Memory B cell (primary cell): ENCODE data around the gene ATP6V0E2.

Experiments used
- ATAC-seq: fragments of 150-1000 bp; cut with Tn5 transposase; 2 replicates; pipeline ENCODE4 v1.10.0; 2021; ENCODE audit warnings: low read depth, mild to moderate bottlenecking, moderate library complexity
- DNase-seq, 2 donors: peaks; one replicate each; pipeline ENCODE4 v3.0.0; 2022; ENCODE audit warnings: low spot score in 2 of 2
- H3K27ac Mint-ChIP-seq: one replicate; pipeline ENCODE4 v1.8.0; 2022; ENCODE audit warnings: mild to moderate bottlenecking, moderate library complexity, mixed read lengths
- H3K27me3 Mint-ChIP-seq: one replicate; pipeline ENCODE4 v1.8.0; 2022; ENCODE audit warnings: mixed read lengths
- H3K36me3 Mint-ChIP-seq: one replicate; pipeline ENCODE4 v1.8.0; 2022; ENCODE audit warnings: mild to moderate bottlenecking, mixed read lengths
- H3K4me1 Mint-ChIP-seq: one replicate; pipeline ENCODE4 v1.8.0; 2022; ENCODE audit warnings: mixed read lengths
- H3K4me3 Mint-ChIP-seq: one replicate; pipeline ENCODE4 v1.8.0; 2022; ENCODE audit warnings: mild to moderate bottlenecking, moderate library complexity, mixed read lengths
- H3K9me3 Mint-ChIP-seq: one replicate; pipeline ENCODE4 v1.8.0; 2022; ENCODE audit warnings: mixed read lengths

Gene ATP6V0E2

DNA sequence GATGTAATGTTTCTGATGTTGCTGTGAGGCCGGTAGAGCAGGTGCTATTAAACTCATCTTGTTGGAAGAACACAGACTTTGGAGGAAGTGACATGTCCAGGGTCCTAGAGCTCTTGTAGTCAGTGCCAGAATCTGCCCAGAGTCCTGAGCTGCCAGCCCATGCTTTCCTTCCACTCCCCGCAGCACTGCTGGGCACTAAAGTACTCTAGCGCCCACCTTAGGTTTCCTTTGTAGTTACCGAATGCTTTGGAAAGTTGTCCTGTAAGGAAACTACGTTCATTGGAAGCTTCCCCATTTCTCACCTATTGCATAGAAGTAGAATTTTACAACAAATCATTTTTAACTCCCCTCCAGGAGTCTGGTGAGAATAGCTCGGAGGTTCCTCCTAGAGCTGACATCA lies 24.6 kb upstream of the ATP6V0E2 start:
- DNase-seq (no peak), ATAC-seq (no peak)
- no peak overlapping the region for H3K27ac Mint-ChIP-seq
- H3K9me3 Mint-ChIP-seq = no peaks in the 10 kb centered on the region
- H3K4me1 Mint-ChIP-seq = peaks cover 16% of the 10 kb centered on the region
- H3K36me3 Mint-ChIP-seq = peaks cover 13% of the 10 kb centered on the region
- no peak overlapping the region for H3K4me3 Mint-ChIP-seq
- no peaks in the 10 kb centered on the region for H3K27me3 Mint-ChIP-seq

DNA sequence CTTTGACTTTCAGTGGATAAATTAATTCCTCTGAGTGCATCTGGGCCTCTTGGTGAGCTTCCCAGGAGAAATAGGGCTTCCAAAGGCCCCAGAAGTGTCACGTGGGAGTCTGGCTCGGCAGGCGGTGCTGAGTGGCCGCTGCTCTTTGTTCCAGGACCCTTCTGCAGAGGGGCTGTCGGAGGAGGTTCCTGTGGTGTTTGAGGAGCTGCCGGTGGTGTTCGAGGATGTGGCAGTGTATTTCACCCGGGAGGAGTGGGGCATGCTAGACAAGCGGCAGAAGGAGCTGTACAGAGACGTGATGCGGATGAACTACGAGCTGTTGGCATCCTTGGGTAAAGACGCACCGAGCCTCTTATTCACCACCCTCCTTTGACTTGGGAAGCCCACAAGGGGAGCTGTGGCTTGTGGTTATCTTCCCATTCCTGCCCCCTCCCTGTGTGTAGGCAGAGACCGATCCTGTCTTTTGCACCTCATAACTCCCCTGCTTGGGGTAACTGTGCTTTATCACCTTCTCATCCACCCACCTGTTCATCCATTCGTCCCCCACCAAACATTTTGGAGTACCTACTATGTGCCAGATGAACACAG lies 23.7 kb upstream of the ATP6V0E2 start:
- Mint-ChIP-seq H3K36me3 (peaks cover 13% of the 10 kb centered on the region), H3K27ac (no peak overlapping the region), H3K9me3 (no peaks in the 10 kb centered on the region), H3K4me3 (no peak overlapping the region), H3K27me3 (no peaks in the 10 kb centered on the region), H3K4me1 (peaks cover 15% of the 10 kb centered on the region)
- DNase-seq (no peak), ATAC-seq (no peak)

GRCh38 chr7:149850716-149851115 lies 23.1 kb upstream of the ATP6V0E2 start:
- Mint-ChIP-seq H3K4me1 (peaks cover 13% of the 10 kb centered on the region), H3K27ac (no peak overlapping the region), H3K36me3 (peaks cover 10% of the 10 kb centered on the region), H3K27me3 (no peaks in the 10 kb centered on the region), H3K9me3 (no peaks in the 10 kb centered on the region), H3K4me3 (no peak overlapping the region)
- ATAC-seq (no peak), DNase-seq (no peak)

GRCh38 chr7:149851449-149851848 lies 22.3 kb upstream of the ATP6V0E2 start:
- Mint-ChIP-seq H3K4me3 (no peak overlapping the region), H3K36me3 (peaks cover 12% of the 10 kb centered on the region), H3K9me3 (no peaks in the 10 kb centered on the region), H3K4me1 (peaks cover 6% of the 10 kb centered on the region), H3K27me3 (no peaks in the 10 kb centered on the region), H3K27ac (no peak overlapping the region)
- ATAC-seq (no peak), DNase-seq (no peak)

GRCh38 chr7:149853157-149853556 lies 20.6 kb upstream of the ATP6V0E2 start:
- no peak for DNase-seq
- peaks cover 16% of the 10 kb centered on the region for H3K36me3 Mint-ChIP-seq
- no peaks in the 10 kb centered on the region for H3K4me1 Mint-ChIP-seq
- no peaks in the 10 kb centered on the region for H3K9me3 Mint-ChIP-seq
- no peak for ATAC-seq
- H3K27ac Mint-ChIP-seq = no peak overlapping the region
- H3K4me3 Mint-ChIP-seq = no peak overlapping the region
- no peaks in the 10 kb centered on the region for H3K27me3 Mint-ChIP-seq

DNA sequence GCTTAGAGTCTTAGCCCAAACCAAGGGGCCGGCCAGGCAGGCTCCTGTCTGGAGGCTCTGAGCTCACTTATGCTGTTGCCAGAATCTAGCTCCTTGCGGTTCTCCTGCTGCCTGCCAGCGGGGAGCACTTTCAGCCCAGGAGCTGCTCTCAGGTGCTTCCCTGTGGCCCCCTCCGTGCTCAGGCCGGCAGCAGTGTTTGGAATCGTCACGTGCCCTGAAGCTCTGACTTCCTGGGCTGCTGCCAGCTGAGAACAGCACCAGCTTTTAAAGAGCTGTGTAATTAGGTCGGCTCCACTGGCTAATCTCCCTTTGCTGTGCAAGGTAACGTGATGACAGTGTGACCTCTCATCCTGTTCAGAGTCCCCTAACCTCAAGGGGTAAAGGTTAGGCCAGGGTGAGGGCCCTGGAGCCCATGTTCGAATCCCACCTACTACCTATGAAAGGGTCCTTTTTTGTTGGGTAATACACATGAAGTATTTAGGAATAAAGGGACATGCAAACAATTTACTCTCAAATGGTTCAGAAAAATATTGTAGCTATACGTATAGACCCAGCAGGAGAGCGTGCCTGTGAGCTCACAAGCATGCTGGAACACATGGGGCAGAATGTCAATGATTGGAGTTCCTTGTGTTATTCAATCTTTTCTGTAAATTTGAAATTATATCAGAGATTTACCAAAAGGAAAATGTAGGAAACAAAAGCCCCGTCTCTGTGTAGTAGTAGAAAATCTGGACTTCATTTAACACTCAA lies 19.0 kb upstream of the ATP6V0E2 start:
- H3K9me3 Mint-ChIP-seq = no peaks in the 10 kb centered on the region
- ATAC-seq (no peak), DNase-seq (no peak)
- H3K27me3 Mint-ChIP-seq = no peaks in the 10 kb centered on the region
- peaks cover 18% of the 10 kb centered on the region for H3K36me3 Mint-ChIP-seq
- H3K4me1 Mint-ChIP-seq = no peaks in the 10 kb centered on the region
- no peak overlapping the region for H3K27ac Mint-ChIP-seq
- no peak overlapping the region for H3K4me3 Mint-ChIP-seq

DNA sequence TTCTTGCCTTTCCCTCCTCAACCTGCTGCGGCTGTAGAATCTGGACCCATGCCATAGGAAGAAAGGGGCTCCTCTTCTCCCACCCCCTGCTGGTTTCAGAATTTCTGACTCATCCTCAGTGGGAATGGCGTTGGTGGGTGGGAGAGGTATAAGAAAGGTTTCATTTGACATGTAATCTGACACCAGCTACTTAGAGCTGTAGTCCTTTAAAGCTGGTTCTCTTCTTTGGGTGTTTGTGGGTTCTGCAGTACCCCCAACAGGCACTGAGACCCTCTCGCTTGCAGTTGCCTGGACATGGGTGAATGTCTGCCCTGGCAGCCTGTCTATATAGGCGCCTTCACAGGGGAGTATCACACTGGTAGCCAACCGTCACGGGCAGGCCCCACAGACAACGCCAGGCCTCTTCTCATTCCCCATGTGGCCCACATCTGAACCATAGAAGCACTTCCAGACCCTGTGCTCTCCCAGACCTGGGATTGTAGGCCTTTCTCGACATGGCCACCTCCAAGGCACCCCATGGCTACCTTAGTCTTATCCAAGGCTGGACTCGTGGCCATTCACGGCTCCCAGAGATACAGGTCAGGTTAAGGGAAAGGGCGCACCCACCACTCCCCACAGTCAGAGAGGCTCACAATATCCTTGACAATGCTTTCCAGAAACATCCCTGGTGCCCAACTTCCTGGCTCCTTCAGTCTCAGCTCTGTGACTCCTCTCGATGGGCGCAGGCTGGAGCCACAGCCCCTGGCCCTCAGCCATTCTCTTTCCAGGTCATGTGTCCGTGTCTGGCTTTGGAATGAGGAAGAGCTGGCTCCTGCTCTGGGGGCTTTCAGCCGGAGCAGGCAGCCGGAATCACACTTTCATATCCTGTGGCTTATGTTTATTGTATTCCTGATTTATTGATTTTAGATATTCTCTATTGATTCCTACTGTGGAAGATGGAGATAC lies 18.1 kb upstream of the ATP6V0E2 start:
- no peaks in the 10 kb centered on the region for H3K4me1 Mint-ChIP-seq
- no peaks in the 10 kb centered on the region for H3K9me3 Mint-ChIP-seq
- ATAC-seq = no peak
- no peak overlapping the region for H3K27ac Mint-ChIP-seq
- peaks cover 24% of the 10 kb centered on the region for H3K36me3 Mint-ChIP-seq
- no peaks in the 10 kb centered on the region for H3K27me3 Mint-ChIP-seq
- no peak for DNase-seq
- no peak overlapping the region for H3K4me3 Mint-ChIP-seq

DNA sequence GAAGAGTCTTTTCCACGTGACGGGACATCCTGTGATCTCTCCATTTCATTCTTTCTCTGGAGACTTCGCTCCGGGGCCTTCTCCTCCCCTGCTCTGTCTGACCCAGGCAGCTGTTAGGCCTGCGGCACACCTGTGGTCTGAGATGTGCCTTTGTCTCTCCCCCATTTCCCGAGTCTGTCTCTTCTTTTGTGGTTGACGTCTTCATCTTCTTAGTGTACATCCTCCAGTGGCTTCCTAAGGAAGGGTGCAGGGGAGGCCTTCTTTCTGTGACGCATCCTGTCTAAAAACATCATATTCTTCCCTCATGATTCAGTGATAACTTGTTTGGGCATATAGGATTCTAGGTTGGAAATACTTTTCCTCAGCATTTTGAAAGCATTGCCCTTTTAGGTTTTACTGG lies 17.2 kb upstream of the ATP6V0E2 start:
- H3K27ac Mint-ChIP-seq = no peak overlapping the region
- H3K27me3 Mint-ChIP-seq = no peaks in the 10 kb centered on the region
- no peaks in the 10 kb centered on the region for H3K4me1 Mint-ChIP-seq
- peaks cover 24% of the 10 kb centered on the region for H3K36me3 Mint-ChIP-seq
- ATAC-seq (no peak), DNase-seq (no peak)
- H3K4me3 Mint-ChIP-seq = no peak overlapping the region
- H3K9me3 Mint-ChIP-seq = no peaks in the 10 kb centered on the region

GRCh38 chr7:149859369-149859768 lies 14.4 kb upstream of the ATP6V0E2 start:
- Mint-ChIP-seq H3K9me3 (no peaks in the 10 kb centered on the region), H3K4me3 (no peak overlapping the region), H3K27me3 (no peaks in the 10 kb centered on the region), H3K27ac (no peak overlapping the region), H3K36me3 (peaks cover 20% of the 10 kb centered on the region), H3K4me1 (no peaks in the 10 kb centered on the region)
- DNase-seq (no peak), ATAC-seq (no peak)

DNA sequence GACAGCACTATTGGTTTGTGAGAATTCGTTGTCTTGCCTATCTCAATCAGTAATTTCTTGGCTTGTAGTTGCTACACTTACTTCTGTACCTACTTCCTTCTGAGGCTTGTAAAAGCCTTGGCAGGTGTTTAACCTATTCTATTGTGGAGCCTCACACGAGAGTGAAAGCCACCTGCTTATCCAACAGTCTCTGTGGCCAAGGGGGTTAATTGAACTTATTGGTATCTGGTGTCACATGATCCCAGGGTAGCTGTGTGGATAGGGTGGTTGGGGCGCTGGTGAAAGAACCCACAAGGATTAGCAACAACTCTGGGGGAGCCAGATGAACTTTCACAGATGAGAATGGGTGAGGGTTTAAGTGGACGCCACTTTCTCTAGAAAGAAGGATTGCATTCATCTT lies 13.9 kb upstream of the ATP6V0E2 start:
- Mint-ChIP-seq H3K27me3 (no peaks in the 10 kb centered on the region), H3K36me3 (peaks cover 21% of the 10 kb centered on the region), H3K4me3 (no peak overlapping the region), H3K9me3 (no peaks in the 10 kb centered on the region), H3K4me1 (no peaks in the 10 kb centered on the region), H3K27ac (no peak overlapping the region)
- no peak for ATAC-seq
- DNase-seq = no peak

- H3K4me1 Mint-ChIP-seq = no peaks in the 10 kb centered on the region
- H3K9me3 Mint-ChIP-seq = no peaks in the 10 kb centered on the region
- H3K27ac Mint-ChIP-seq = no peak overlapping the region
- no peak for DNase-seq
- peaks cover 21% of the 10 kb centered on the region for H3K36me3 Mint-ChIP-seq
- no peak for ATAC-seq
- no peak overlapping the region for H3K4me3 Mint-ChIP-seq
- no peaks in the 10 kb centered on the region for H3K27me3 Mint-ChIP-seq
Observed at GRCh38 chr7:149860821-149861727, 12.7 kb upstream of the ATP6V0E2 start.

- Mint-ChIP-seq H3K27ac (no peak overlapping the region), H3K36me3 (peaks cover 16% of the 10 kb centered on the region), H3K4me3 (no peak overlapping the region), H3K4me1 (no peaks in the 10 kb centered on the region), H3K9me3 (no peaks in the 10 kb centered on the region), H3K27me3 (no peaks in the 10 kb centered on the region)
- ATAC-seq (no peak), DNase-seq (no peak)
Observed at GRCh38 chr7:149861728-149862045, 12.1 kb upstream of the ATP6V0E2 start.

DNA sequence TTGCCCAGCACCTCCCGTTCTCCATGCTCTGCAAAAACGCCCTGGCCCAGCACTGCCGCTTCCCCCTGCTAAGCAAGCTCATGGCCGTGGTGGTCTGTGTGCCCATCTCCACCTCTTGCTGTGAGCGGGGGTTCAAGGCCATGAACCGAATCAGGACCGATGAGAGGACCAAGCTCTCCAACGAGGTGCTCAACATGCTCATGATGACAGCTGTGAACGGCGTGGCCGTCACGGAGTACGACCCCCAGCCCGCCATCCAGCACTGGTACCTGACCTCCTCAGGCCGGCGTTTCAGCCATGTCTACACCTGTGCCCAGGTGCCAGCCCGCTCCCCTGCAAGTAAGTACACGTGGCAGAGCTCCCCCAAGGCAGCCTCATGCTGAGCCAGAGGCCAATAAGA lies 11.6 kb upstream of the ATP6V0E2 start:
- H3K27ac Mint-ChIP-seq = no peak overlapping the region
- no peaks in the 10 kb centered on the region for H3K27me3 Mint-ChIP-seq
- H3K9me3 Mint-ChIP-seq = no peaks in the 10 kb centered on the region
- H3K4me1 Mint-ChIP-seq = no peaks in the 10 kb centered on the region
- ATAC-seq = no peak
- no peak for DNase-seq
- H3K36me3 Mint-ChIP-seq = peaks cover 15% of the 10 kb centered on the region
- no peak overlapping the region for H3K4me3 Mint-ChIP-seq
